Activated naive CD4-positive, alpha-beta T cell treated with anti-CD3 and anti-CD28 coated beads, Interleukin-2, amount 50 U/mL, for 16 hours (primary cell): Measurements from ENCODE around the gene HEMK1.

Experiments
- DNase-seq: peaks from one replicate; pipeline ENCODE4 v3.0.0-alpha.2; 2020

HEMK1 gene

DNA sequence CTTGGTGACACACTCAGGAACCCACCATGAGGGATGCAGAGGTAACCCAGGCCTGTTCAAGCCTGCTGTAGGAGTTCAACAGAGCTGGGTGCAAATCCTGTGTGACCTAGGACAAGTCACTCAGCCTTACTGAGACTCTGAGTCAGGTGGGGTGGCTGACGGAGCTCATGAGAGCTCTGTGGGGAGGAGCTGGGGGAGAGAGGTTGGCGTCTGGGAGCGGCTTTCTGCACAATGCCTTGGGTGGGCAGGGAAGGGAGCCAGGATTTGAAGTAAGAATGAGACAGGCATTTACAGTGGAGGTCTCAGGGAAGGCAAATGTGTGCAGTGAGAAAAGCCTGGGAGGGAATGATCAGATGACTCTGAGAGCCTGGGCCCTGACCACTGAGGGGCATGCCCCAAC lies 20.1 kb upstream of the HEMK1 start:
- no peak for DNase-seq

- peak; percentile 68 for DNase-seq
Observed at GRCh38 chr3:50550079-50550736, 19.1 kb upstream of the HEMK1 start.

DNA sequence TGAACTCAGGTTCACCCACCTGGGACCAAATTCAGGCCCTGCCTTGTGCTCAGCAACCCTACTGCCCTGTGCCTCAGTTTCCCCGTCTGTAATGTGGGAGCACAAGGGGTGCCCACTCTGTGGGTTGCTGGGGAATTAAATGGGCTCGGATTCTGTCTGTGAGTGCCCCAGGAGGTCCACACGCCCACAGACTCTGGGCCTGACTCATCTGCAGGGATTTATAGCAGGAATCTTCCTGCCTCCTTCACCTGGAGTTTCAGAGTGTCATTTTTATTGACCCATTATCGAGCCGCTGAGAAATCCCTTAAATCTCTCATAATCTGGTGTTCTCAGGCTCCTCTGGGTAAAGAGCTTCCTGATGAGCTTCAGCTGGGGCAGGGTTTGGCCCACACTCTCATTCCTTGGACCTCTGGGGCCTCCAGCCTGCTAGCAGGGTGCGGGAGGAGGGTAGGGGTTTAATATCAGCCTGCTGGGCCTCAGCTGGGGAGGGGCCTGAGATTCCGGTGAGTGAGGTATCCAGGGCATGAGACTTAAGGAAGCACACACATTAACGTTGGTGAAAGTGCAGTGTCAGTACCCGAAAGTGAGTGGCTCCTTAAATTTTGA lies 18.2 kb upstream of the HEMK1 start:
- DNase-seq, result no peak

- DNase-seq, result no peak
Observed at GRCh38 chr3:50551681-50552435, 17.5 kb upstream of the HEMK1 start.

- DNase-seq, result no peak
Observed at GRCh38 chr3:50552598-50552997, 16.7 kb upstream of the HEMK1 start.

GRCh38 chr3:50554553-50554952 lies 14.8 kb upstream of the HEMK1 start:
- DNase-seq, result no peak

DNA sequence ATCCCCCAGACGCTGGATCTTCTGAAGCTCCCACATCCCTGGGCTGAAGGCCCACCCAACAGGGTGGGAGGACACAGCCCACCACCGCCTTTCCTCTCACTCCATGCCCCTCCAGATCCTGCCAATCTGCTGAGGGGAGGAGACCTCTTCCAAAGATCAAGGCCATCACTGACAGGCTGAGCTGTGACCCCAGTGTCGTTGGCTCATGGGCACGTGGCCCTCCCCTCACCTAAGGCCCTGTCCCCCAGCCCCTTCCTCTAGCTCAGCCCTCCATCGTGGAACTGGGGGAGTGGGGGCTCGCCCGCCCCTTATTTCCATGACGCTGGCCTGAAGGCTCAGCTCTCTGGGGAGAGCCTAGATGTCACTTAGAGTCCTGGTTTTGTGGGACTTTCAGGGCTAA lies 12.2 kb upstream of the HEMK1 start:
- DNase-seq, result no peak

DNA sequence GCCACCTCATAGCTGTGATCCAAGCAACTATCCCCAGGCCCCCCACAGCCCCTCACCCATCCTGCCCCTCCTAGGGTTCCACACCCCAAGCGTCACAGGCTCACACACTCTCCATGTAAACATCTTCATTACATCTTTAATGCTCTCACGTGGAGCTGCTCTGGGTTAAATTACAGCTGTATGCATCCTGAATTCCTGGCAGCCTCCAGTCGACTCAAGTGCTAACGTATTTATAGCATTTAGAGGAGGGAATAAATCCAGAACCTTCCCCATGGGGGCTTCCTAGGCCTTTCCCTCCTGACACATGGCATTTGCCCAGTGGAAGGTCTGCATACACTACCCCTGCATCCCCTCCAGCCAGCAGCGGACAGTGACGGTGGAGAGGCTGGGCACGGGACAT lies 11.4 kb upstream of the HEMK1 start:
- DNase-seq, result no peak

- DNase-seq, result no peak
Observed at GRCh38 chr3:50559702-50560101, 9.6 kb upstream of the HEMK1 start.

GRCh38 chr3:50562861-50563260 lies 6.5 kb upstream of the HEMK1 start:
- no peak for DNase-seq

- no peak for DNase-seq
Observed at GRCh38 chr3:50563867-50564266, 5.5 kb upstream of the HEMK1 start.

DNA sequence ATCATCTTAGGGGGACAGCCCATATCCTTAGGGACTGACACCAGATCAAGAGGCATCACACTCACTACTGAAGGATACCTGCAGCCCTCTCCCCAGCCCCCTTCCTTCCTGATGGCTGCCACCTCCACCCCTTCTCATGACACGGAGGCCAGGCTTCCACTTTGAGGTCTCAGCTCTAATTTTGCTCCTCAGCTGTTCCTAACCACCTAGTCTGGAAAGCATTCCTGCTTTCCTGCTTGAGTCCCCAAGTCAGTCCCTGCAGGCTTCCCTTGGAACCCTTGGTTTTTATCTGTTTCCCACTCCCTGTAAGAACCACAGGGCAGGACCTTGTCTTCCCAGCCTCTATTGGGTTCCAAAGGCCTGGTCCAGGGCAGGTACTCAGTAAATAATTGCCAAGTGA lies 5.0 kb upstream of the HEMK1 start:
- no peak for DNase-seq

GRCh38 chr3:50567011-50567385 lies 2.3 kb upstream of the HEMK1 start:
- no peak for DNase-seq

DNA sequence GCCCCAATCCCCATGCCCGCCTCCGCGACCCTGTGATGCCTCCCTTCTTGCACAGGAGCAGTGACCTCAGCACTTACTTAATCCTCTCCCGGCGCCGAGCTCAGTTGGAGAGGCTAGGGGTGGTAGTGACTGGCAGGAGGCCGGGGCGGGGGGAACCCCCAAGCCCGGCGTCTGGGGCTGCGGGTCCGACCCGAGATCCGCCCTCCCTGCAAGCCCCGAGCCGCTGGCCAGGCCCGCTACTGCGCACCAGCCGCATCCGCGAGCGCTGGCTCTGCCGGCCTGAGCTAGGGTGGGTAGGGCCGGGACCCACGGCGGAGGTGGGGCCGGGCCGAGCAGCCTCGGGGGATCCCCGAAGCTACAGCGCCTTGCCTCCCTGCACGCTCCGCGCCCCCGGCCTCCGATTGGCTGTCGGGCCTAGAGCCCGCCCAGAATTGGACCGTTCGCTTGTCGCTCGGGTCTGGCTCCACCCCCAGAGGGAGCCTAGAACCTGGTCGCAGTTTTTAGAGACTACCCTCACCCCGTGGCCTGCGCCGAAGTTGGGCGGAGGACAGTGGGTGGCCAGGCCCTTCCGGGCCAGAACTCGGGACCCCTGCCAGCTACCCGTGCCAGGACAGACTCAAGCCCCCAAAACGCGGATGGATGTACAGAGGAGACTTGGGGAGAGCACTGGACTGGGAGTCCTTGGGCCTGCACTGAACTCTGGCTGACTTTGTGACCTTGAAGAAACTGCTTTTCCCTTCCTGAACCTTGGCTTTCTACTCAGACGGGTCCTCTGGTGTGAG lies 1.7 kb upstream of the HEMK1 start, which contains the start of gene C3orf18:
C3orf18 (minus strand) TSS at position 362 of the 782 bp plus-strand sequence. CDS start 2,048 bp downstream, outside the sequence.
- peak; percentile 96 for DNase-seq

DNA sequence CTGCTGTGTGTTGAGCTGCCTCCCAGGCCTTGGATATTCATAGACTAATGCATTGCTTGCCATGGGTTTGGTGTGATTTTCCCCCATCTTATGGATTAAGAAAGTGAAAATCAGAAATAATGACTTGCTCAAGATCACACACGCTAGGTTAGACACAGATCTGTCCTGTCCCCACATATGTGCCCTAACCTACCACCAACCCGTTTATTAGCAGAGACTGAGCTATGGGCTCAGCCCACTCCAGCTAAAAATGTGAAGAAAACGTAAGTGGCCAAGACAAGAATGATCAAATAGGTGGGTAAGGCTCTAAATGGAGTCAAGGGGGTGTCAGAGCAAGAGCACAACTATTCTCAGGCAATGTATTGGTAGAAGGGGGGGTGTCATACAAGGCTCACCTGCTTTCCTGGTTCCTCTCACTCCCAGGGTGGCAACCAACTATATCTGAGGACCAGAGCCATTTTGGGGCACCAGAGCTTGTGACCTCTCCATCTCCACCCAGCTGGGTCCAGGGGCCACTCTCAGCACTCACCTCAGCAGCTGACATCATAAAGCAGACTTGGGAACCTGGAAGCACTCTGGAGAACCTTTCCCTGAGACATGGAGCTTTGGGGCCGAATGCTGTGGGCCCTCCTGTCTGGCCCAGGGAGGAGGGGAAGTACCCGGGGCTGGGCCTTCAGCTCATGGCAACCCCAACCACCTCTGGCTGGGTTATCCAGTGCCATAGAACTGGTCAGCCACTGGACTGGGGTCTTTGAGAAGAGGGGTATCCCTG lies 1.4 kb downstream of the HEMK1 start:
- DNase-seq, result no peak

- DNase-seq, result no peak
Observed at GRCh38 chr3:50571486-50571885, 2.2 kb downstream of the HEMK1 start.

DNA sequence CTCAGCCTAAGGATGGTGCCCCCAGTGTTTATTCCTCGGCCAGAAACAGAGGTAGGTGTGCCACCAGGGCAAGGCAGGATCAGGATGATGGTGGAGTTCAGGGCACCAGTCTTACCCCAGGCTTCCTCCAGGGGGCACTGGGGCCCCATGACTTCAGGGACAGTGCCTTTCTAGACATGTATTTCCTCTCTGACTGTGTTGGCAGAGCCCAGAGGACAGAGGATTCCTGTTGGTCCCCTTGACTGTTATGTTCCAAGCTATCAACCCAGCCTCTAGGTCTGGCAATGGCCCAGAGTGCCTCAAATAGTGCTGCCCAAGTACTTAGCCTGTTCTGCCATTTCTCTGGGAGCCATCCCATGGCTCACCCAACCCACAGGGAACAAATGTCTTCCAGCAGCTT lies 2.8 kb downstream of the HEMK1 start:
- peak; percentile 82 for DNase-seq

GRCh38 chr3:50572801-50573371 lies 3.6 kb downstream of the HEMK1 start:
- DNase-seq, result peak; percentile 21

DNA sequence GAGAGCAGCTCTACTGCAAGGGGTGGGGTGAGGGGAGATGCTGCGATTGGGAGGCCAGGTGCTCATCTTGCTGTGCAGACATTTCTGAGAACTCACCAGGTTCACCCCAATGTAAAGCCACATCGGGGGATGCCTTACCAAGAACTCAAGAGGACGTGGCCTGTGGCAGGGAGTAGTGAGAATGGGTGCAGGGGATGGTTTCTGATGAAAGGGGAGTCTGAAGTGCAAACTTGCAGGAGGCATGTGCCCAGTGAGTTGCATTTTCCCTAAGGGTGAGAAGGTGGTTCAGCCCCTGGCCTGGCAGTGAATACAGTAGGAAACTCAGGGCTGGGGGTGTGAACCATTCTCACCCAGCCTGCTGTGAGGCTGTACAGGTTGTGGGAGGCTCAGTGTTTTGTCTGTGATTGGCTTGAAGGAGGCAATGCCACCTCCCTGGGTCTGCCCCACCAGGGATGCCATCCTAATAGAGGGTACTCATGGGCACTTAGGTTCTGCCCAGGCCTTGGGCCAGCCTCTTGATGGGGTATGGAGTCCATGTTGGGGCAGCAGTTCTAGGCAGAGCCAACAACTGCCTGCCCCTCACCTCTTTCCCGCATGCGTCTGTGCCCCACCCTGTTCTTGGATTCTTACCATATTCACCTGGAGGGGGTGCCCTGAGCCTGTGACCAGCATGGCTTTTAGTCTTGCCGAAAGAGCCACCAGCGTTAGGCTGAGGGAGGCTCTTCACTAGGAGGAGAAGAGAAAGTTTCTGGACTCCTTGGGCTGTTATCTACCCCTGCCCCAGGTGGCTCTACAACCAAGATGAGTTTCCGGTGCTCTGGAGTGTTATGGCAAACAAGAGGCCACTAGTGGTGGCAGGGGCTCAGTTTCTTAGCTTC lies 4.5 kb downstream of the HEMK1 start:
- peak; percentile 56 for DNase-seq

DNA sequence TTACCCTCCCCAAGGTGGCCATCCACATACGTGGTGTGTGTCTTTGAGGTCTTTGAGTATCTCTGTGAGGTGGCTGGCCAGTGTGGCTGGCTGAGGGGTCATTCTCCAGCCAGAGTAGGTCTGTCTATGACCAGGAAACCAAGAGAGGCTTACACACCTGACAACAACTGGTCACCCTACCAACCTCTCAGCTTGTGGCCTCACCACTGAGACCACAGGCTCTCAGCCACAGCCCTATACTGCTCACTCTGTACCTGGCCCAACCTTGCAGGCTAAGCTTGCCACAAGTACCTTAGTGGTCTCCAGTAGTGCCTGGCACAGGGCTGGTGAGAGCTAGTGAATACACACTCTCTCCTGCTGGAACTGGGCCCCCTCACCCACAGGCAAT lies 5.1 kb downstream of the HEMK1 start:
- no peak for DNase-seq

DNA sequence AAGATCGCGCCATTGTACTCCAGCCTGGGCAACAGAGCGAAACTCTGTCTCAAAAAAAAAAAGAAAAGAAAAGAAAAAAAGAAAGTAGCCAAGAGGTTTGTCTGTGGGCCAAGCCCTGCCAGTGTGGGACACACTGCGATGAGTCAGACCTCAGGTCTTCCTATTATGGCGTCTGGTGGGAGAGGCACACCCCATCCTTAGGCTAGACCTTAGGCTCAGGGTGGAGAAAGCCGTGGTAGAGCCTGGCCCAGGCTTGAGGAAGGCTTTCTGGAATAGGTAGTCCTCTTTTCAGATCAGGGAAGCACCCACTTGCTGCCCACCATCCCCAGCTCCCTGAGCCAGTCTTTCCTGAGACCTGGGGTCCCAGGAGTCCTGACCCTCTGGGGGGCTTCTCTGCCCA lies 6.0 kb downstream of the HEMK1 start:
- DNase-seq, result no peak
